SKM-1 treated with dmso at 0.1 percent for 144 hours (cell line): Measurements from ENCODE around the gene STN1.
"Not testable (repeated sequence)": the region's sequence is repeated elsewhere in the genome, so short reads cannot be mapped to it uniquely, and the experiment has no call there.

Source experiments
- DNase-seq: peaks from one replicate; lab custom pipeline; 2025; ENCODE audit not compliant: unreplicated experiment; lab: John Stamatoyannopoulos, UW

The STN1 gene

GRCh38 chr10:103847346-103847745 lies 70.6 kb downstream of the STN1 start:
- no peak for DNase-seq

- peak; percentile 54 for DNase-seq
These were observed 72.0 kb downstream of the STN1 start for GRCh38 chr10:103845972-103846371.

DNA sequence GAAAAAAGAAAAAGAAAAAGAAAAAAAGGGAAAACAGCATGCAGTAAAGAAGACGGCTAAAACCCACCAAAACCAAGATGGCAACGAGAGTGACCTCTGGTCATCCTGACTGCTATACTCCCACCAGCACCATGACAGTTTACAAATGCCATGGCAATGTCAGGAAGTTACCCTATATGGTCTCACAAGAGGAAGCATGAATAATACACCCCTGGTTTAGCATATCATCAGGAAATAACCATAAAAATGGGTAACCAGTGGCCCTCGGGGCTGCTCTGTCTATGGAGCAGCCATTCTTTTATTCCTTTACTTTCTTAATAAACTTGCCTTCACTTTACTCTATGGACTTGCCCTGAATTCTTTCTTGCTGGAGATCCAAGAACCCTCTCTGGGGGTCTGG lies 72.6 kb downstream of the STN1 start:
- not testable (repeated sequence) for DNase-seq

GRCh38 chr10:103843854-103844570 lies 74.0 kb downstream of the STN1 start:
- DNase-seq: no peak

DNA sequence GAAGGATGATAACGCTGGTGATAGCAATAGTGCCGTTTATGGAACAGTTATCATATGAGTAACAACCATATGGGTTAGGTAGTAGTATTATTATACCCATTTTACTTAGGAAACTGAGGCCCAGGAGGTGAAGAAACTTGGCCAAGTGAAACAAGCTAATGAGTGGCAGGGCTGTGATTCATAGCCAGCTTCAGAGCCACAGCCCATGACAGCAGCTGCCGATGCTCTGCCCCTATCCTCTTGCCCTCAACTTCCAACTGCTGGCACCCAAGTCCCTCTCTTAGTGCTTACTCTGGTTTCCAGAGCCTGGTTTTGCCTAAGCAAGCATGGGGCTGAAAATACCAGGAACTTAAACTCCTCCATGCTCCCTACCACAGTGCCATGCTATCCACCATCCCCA lies 74.9 kb downstream of the STN1 start:
- DNase-seq: no peak

DNA sequence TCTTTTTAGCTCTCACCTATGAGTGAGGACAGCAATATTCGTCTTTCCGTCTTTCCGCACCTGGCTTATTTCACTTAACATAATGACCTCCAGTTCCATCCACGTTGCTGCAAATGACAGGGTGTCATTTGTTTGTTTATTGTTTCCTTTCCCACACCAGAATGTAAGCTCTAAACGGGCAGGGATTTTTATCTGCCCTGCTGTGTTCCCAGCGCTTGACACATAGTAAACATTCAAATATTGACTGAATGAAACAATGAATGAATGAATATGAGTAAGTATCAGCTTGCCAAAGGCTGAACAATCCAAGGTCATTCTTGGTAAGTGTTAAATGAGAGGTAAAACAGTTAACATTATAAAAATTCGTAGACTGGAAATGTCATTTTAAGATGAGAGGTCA lies 75.4 kb downstream of the STN1 start:
- DNase-seq: no peak

GRCh38 chr10:103841519-103841918 lies 76.5 kb downstream of the STN1 start:
- no peak for DNase-seq

- no peak for DNase-seq
These were observed 77.3 kb downstream of the STN1 start for GRCh38 chr10:103840740-103841070.

DNA sequence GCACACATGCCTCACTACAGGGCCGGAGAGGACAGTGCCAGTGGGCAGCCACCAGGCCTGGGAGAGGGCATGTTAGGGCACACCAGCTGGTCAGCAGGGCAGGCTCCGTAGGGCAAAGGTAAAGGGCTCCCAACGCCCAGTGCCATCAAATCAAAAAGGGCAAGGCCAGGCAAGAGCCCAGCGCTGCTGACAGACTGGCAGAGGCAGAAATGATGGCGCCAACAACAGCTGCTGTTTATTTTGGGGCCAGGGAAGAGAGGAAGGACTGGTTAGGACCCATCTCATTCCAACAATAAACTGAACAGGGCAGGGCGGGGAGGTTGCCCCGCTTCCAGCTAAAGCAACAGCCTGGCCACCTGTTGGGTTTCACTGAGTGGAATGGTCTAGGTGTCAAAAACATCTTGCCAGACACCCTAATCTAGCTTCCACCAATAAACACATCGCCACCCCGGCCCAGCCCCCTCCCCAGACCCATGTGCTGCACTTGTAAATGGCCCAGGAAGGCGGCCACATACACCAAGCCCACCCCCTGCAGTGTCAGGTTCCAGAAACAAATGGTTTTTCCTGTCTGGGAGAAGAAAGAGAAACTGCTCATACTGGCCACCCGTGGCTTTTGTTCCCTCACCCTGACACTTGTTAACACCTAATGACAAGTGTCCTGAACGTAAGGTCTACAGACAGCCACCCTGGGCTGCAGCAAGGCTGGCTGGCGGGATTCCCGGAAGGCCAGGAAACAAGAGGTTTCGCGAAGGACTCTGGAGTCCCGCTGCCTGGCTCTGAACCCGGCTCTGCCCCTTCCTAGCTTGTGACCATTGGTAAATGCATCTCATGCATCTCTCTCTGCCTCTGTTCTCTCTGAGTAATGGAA lies 77.9 kb downstream of the STN1 start:
- DNase-seq: no peak

DNA sequence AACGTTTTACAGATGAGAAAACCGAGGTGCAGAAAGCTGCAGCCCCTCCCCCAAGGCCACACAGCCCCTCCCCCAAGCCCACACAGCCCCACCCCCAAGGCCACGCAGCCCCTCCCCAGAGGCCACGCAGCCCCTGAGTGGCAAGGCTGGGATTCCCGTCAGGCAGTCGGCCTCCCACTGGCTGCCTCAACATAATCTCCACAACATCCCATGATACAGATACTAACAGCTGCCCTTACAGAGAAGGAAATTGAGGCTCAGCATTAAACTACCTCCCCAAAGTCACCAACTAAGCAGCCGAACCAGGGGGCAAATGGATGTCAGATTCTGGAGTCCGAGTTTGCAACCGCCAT lies 78.5 kb downstream of the STN1 start:
- no peak for DNase-seq

DNA sequence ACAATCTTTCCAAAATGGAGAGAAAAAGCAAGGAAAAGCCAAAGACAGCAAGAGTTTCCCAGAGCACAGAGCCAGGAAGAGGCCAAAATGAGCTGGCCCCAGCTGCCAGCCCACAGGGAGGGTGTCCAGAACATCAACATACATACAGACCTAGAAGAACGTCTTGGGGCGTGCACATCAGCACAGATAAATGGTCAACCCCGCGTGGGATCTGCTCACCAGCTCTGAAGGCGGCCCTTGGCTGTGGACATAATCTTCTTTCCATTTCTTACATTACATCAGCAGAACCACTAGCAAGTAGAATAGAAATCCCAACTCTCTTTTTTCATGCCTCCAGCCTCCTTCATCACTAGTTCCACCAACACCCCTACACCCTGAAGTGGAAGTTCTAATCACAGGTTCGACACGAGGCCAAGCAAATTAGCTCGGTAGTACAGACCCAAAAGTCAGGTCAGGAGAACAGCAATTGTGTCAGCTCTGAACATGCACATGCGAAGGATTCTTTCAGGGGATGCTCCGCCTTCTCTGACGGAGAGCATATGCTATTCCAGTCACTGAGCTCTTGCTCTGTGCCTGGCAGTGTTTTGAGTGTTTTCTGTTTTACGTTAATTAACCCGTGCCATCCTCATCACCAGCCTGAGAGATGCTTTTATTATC lies 79.0 kb downstream of the STN1 start:
- DNase-seq: no peak

DNA sequence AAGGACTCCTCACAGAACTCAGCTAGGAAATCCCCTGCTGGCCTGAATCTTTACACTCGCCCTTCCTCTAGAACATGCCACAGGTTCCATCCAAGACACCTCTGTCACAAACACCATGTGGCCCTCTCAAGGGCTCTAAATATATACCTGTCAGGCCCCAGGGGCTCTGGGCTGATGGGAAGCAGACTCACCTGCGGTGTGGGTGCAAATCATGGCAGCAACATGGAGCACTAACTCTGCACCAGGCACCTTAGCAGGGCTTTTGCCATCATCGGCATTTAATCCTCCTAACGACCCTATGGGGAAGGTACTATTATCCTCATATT lies 80.0 kb downstream of the STN1 start:
- no peak for DNase-seq

GRCh38 chr10:103837370-103838069 lies 80.5 kb downstream of the STN1 start:
- DNase-seq: no peak

GRCh38 chr10:103836861-103837260 lies 81.1 kb downstream of the STN1 start:
- DNase-seq: no peak

DNA sequence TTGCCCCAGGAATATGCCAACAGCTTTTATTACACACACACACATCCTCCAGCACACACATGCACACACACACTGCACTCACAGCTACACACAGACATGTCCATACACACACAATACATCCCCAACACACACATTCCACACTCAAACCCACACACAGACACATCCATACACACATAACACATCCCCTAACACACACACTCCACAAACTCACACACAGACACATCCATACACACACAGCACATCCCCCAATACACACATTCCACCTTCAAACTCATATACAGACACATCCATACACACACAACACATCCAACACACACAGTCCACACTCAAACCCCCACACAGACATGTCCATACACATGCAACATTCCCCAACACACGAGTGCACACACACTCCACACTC lies 81.7 kb downstream of the STN1 start:
- no peak for DNase-seq

- DNase-seq: no peak
These were observed 82.6 kb downstream of the STN1 start for GRCh38 chr10:103835096-103836050.

GRCh38 chr10:103834436-103835095 lies 83.4 kb downstream of the STN1 start:
- DNase-seq: no peak

DNA sequence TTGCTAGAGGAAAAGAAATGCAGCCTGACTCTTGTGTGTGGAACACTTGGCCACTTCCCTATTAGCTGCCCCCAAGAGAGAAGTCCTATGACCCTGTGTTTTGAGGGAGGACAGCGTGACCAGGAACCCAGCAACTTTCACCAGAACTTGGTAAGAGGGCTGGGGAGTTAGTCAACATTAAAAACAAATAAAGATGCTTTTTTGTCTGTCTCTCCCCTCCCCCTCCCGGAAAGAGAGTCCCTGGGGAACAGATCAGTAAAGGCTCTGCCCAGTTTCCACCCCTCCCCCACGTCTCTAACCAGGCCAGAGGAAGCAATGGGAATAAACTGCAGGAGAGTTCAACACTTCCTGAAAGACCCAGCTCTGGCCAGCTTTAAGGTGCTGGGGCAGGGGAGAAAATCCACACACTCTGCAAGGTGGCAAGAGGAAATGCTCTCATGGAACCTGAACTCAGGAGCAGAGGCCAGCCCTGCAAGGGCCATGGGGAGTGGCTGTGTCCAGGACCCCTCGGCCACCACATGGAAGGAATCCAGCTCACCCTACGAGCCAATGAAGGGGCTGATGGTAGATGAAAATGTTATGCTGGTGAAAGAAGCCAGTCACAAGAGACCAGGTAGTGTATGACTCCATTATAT lies 84.1 kb downstream of the STN1 start:
- peak; percentile 33 for DNase-seq

GRCh38 chr10:103832806-103833205 lies 85.2 kb downstream of the STN1 start:
- no peak for DNase-seq
